Bronchial epithelial cell (primary cell): ENCODE measurements around the gene ZC3HAV1. TPM values are rescaled to one million over a fixed set of nuclear protein-coding genes. Genes with fewer than 3 reads are reported as not detected.
"Not testable (repeated sequence)": the region's sequence is repeated elsewhere in the genome, so short reads cannot be mapped to it uniquely, and the experiment has no call there.

Experiments used
- DNase-seq: peaks from one replicate; pipeline ENCODE4 v3.0.0-alpha.2; 2010; ENCODE audit warnings: low read depth
- FAIRE-seq: peaks from 2 replicates; lab custom pipeline; 2011; peaks lifted over from hg19 to GRCh38; lab: Jason Lieb, UNC
- H3K27me3 ChIP-seq: 2 replicates; pipeline ENCODE4 v1.5.1; 2011; ENCODE audit warnings: low read length; ENCODE audit not compliant: control insufficient read depth, insufficient read depth
- H3K36me3 ChIP-seq: 2 replicates; pipeline ENCODE4 v1.5.1; 2011; ENCODE audit warnings: low read length; ENCODE audit not compliant: control insufficient read depth, insufficient read depth
- H3K4me3 ChIP-seq: 2 replicates; pipeline ENCODE4 v1.5.1; 2011; ENCODE audit warnings: mild to moderate bottlenecking, low read depth, low read length, control low read depth
- CTCF ChIP-seq: IDR thresholded peaks from 2 replicates; pipeline ENCODE4 v1.5.1; 2011; ENCODE audit warnings: mild to moderate bottlenecking, moderate library complexity, low read length, control low read depth, inconsistent platforms; ENCODE audit not compliant: insufficient read depth, severe bottlenecking
- total RNA-seq: library from RNA; depleted of rRNA; stranded (reverse); fragments of >200 nt; gene quantifications from 2 replicates; pipeline ENCODE4 v1.2.1, GENCODE V29; 2014

ZC3HAV1 gene
- total RNA-seq, 1 donor from 2014 or later, result 11.3 TPM

GRCh38 chr7:139033346-139034114 is 76.0 kb downstream of the ZC3HAV1 start:
- TF ChIP-seq CTCF, result no peak
- DNase-seq (no peak), FAIRE-seq (no peak)
- H3K4me3 ChIP-seq, result no peak overlapping the region
- no peaks in the 10 kb centered on the region for H3K27me3 ChIP-seq
- H3K36me3 ChIP-seq, result peaks cover 7% of the 10 kb centered on the region

GRCh38 chr7:139032473-139032872 is 77.0 kb downstream of the ZC3HAV1 start:
- H3K4me3 ChIP-seq, result no peak overlapping the region
- H3K36me3 ChIP-seq, result peaks cover 9% of the 10 kb centered on the region
- DNase-seq (no peak), FAIRE-seq (no peak)
- no peaks in the 10 kb centered on the region for H3K27me3 ChIP-seq
- no peak for TF ChIP-seq CTCF

- H3K4me3 ChIP-seq, result no peak overlapping the region
- no peaks in the 10 kb centered on the region for H3K27me3 ChIP-seq
- FAIRE-seq (no peak), DNase-seq (no peak)
- no peak for TF ChIP-seq CTCF
- H3K36me3 ChIP-seq, result peaks cover 21% of the 10 kb centered on the region
These were observed 80.2 kb downstream of the ZC3HAV1 start for GRCh38 chr7:139029353-139029752.

DNA sequence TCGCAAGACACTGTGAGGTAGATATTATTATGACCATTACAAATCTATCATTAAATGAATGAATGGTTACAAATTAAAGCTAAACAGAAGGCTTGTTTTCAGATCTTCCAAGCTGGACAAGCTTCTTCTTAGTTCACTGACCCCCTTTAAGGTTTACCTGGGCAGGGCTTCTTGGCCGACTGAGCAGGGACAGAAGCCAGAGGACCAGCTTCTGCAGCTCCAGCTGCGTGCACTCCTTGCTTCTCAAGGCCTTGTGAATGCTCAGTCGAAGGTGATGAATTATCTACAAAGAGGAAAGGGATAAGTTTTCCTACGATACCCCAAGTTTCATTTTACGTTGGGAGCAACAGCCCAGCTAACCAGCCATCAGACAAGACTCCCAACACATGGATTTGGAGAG is 83.0 kb downstream of the ZC3HAV1 start:
- no peak for DNase-seq
- H3K4me3 ChIP-seq, result no peak overlapping the region
- FAIRE-seq, result no peak
- peaks cover 23% of the 10 kb centered on the region for H3K36me3 ChIP-seq
- TF ChIP-seq CTCF, result no peak
- no peaks in the 10 kb centered on the region for H3K27me3 ChIP-seq

GRCh38 chr7:139025861-139026260 is 83.7 kb downstream of the ZC3HAV1 start:
- H3K27me3 ChIP-seq, DNase-seq, FAIRE-seq, H3K4me3 ChIP-seq: not testable (repeated sequence)
- peaks cover 23% of the 10 kb centered on the region for H3K36me3 ChIP-seq

DNA sequence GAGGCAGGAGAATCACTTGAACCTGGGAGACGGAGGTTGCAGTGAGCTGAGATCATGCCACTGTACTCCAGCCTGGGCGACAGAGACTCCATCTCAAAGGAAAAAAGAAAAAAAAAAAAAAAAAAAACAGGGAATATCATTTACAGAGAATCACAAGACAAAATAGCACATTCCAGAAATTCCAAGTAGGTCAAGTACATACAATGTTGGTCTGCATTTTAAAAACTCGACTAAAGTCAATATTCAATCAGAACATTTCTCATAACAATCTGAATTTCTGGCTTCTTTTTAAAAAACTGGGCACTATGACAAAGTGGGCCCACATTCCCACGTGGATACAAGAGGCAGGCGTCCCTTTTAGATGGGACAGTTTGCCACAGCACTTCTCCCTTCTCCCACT is 86.4 kb downstream of the ZC3HAV1 start:
- Histone ChIP-seq H3K27me3 (no peaks in the 10 kb centered on the region), H3K4me3 (no peak overlapping the region), H3K36me3 (peaks cover 16% of the 10 kb centered on the region)
- no peak for FAIRE-seq
- TF ChIP-seq CTCF, result no peak
- DNase-seq, result no peak
